Stimulated activated CD4-positive, alpha-beta T cell treated with anti-CD3 and anti-CD28 coated beads, Interleukin-15, amount 100 ng/mL, for 1 hour (primary cell): Measurements from ENCODE around the gene KRTAP10-5.
"Not testable (repeated sequence)": the region's sequence is repeated elsewhere in the genome, so short reads cannot be mapped to it uniquely, and the experiment has no call there.

Experiments used
- DNase-seq, 2 donors: peaks; one replicate each; pipeline ENCODE4 v3.0.0-alpha.2; 2020; ENCODE audit warnings: low read depth in 1 of 2, low spot score in 1 of 2

KRTAP10-5 gene

GRCh38 chr21:44550285-44550684, 30.1 kb downstream of the KRTAP10-5 start:
- DNase-seq, result not testable (repeated sequence)

GRCh38 chr21:44549525-44550211, 30.7 kb downstream of the KRTAP10-5 start:
- no peak for DNase-seq

GRCh38 chr21:44548922-44549321, 31.5 kb downstream of the KRTAP10-5 start:
- no peak for DNase-seq

GRCh38 chr21:44548381-44548780, 32.0 kb downstream of the KRTAP10-5 start:
- DNase-seq, result no peak

GRCh38 chr21:44547656-44548331, 32.6 kb downstream of the KRTAP10-5 start:
- no peak for DNase-seq

- no peak for DNase-seq
Observed at GRCh38 chr21:44544566-44544965, 35.8 kb downstream of the KRTAP10-5 start.

GRCh38 chr21:44542716-44543115, 37.7 kb downstream of the KRTAP10-5 start:
- DNase-seq, result no peak

GRCh38 chr21:44540741-44541288, 39.6 kb downstream of the KRTAP10-5 start:
- DNase-seq, result no peak

GRCh38 chr21:44539991-44540666, 40.3 kb downstream of the KRTAP10-5 start, which contains the start of gene KRTAP10-1:
TSS of gene KRTAP10-1 (minus strand) at chr21:44540195. CDS start at chr21:44540150, 45 bp downstream.
- no peak for DNase-seq

- no peak for DNase-seq
Observed at GRCh38 chr21:44539046-44539445, 41.4 kb downstream of the KRTAP10-5 start.

GRCh38 chr21:44537930-44538911, 42.2 kb downstream of the KRTAP10-5 start:
- DNase-seq, result no peak

GRCh38 chr21:44535963-44536362, 44.4 kb downstream of the KRTAP10-5 start:
- no peak for DNase-seq

GRCh38 chr21:44534688-44535087, 45.7 kb downstream of the KRTAP10-5 start:
- no peak for DNase-seq

- DNase-seq, result no peak
Observed at GRCh38 chr21:44533891-44534627, 46.3 kb downstream of the KRTAP10-5 start.

- DNase-seq, result no peak
Observed at GRCh38 chr21:44533121-44533890, 47.1 kb downstream of the KRTAP10-5 start.

GRCh38 chr21:44532712-44533111, 47.7 kb downstream of the KRTAP10-5 start:
- DNase-seq, result no peak

- DNase-seq, result no peak
Observed at GRCh38 chr21:44531606-44532564, 48.5 kb downstream of the KRTAP10-5 start.
